ENCODE results near the gene NRIP2.

DNA sequence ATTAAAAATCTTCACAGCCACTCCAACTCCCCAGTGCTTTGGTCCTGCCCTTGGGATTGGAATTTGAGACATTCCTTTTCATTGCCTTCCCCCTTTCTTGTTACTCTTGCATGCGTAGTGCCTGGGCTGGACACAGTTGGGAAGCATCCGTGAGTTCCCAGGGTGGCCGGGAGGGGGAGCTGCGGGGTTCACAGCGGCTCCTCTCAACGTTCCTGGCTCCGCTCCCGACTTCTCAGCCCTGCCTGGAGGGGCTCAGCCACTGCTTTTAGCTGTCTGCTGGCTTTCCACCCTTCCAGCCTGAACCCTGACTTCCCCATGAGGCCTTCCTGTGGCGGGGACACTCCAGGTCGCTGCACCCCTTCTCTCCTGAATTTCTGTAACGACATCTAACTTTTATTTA, 18.8 kb upstream of the NRIP2 start:
- TF ChIP-seq, protein P1, sequence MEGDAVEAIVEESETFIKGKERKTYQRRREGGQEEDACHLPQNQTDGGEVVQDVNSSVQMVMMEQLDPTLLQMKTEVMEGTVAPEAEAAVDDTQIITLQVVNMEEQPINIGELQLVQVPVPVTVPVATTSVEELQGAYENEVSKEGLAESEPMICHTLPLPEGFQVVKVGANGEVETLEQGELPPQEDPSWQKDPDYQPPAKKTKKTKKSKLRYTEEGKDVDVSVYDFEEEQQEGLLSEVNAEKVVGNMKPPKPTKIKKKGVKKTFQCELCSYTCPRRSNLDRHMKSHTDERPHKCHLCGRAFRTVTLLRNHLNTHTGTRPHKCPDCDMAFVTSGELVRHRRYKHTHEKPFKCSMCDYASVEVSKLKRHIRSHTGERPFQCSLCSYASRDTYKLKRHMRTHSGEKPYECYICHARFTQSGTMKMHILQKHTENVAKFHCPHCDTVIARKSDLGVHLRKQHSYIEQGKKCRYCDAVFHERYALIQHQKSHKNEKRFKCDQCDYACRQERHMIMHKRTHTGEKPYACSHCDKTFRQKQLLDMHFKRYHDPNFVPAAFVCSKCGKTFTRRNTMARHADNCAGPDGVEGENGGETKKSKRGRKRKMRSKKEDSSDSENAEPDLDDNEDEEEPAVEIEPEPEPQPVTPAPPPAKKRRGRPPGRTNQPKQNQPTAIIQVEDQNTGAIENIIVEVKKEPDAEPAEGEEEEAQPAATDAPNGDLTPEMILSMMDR (IDR thresholded peaks at IDR 0.05), result peak; percentile 27 to 79 (median 72)
- TF ChIP-seq POLR2AphosphoS5 (IDR thresholded peaks at IDR 0.05; ENCODE audit: insufficient read depth in 1 of 2, low read depth in 1 of 2) (no peak), POLR2A (IDR thresholded peaks at IDR 0.05) (no peak)
